Stomach (tissue), 9 donors: ENCODE results near the gene NINL. TPM values are rescaled to one million over a fixed set of nuclear protein-coding genes. Genes with fewer than 3 reads are reported as not detected.

Source experiments
- DNase-seq, 2 donors: peaks; one replicate each; pipeline versions ENCODE4 v3.0.0 to v3.0.0-alpha.2; 2013 to 2019
- H3K27ac ChIP-seq, 5 donors: fragments of 200-600 bp in 4 of 5; sonication (generic) in 4 of 5; one replicate each; pipeline ENCODE4 v1.5.1; 2013 to 2019; ENCODE audit warnings: mild to moderate bottlenecking in 1 of 5, moderate library complexity in 1 of 5
- H3K27me3 ChIP-seq, 3 donors: fragments of 200-600 bp; sonication (generic); one replicate each; pipeline ENCODE4 v1.5.1; 2017 to 2019; ENCODE audit warnings: mixed run types in 1 of 3
- H3K36me3 ChIP-seq, 4 donors: fragments of 200-600 bp; sonication (generic); 1 replicate in 3 of 4; 2 replicates in 1 of 4; pipeline ENCODE4 v1.5.1; 2016 to 2019
- H3K4me1 ChIP-seq, 4 donors: fragments of 200-600 bp; sonication (generic); one replicate each; pipeline ENCODE4 v1.5.1; 2016 to 2019
- H3K4me3 ChIP-seq, 4 donors: fragments of 200-600 bp; sonication (generic) in 3 of 4; one replicate each; pipeline ENCODE4 v1.5.1; 2016 to 2019; ENCODE audit warnings: mild to moderate bottlenecking in 1 of 4
- H3K9me3 ChIP-seq, 4 donors: fragments of 200-600 bp; sonication (generic); one replicate each; pipeline ENCODE4 v1.5.1; 2016 to 2019
- CTCF ChIP-seq, 7 experiments: fragments of 450-650 bp in 4 of 7; fragments of 200-600 bp in 3 of 7; sonication (generic) in 3 of 7; IDR thresholded peaks; one replicate each; pipeline ENCODE4 v1.5.1; 2016 to 2019; ENCODE audit warnings: antibody characterized with exemption in 7 of 7, control low read depth in 2 of 7, mild to moderate bottlenecking in 1 of 7
- EP300 ChIP-seq: sonication (generic); formaldehyde crosslinking; IDR thresholded peaks from one replicate; pipeline ENCODE4 v1.6.1; 2017; ENCODE audit warnings: antibody characterized with exemption
- POLR2A ChIP-seq, 4 donors: fragments of 450-650 bp; IDR thresholded peaks; one replicate each; pipeline ENCODE4 v1.6.1; 2016; ENCODE audit warnings: antibody characterized with exemption in 4 of 4, control low read depth in 2 of 4, mild to moderate bottlenecking in 1 of 4, moderate library complexity in 1 of 4
- POLR2AphosphoS5 ChIP-seq, 3 donors: sonication (generic); formaldehyde crosslinking; IDR thresholded peaks; one replicate each; pipeline ENCODE4 v1.6.1; 2016; ENCODE audit warnings: antibody characterized with exemption in 3 of 3
- WGBS, 5 donors: extraction: QIAGEN DNeasy Blood & Tissue Kit in 3 of 5; methylation state at CpG; one replicate each; pipeline versions ENCODE4 v1.1.5 to v1.1.7; 2013 to 2018; 5-methylcytosine and 5-hydroxymethylcytosine counted together
- intact Hi-C: fragments of 100-400 bp; cut with DNase I; formaldehyde crosslinking; loops from one replicate; pipeline ENCODE4 v1.15.1; 2023; ENCODE audit warnings: low total_unique reads
- polyA plus RNA-seq, 3 donors: library from polyadenylated mRNA; stranded (reverse); fragments of 200-250 nt; gene quantifications; one replicate each; pipeline ENCODE4 v1.2.3, GENCODE V29; 2013
- total RNA-seq, 5 donors: library from RNA; depleted of rRNA; stranded (reverse); fragments of >200 nt; gene quantifications; one replicate each; pipeline versions ENCODE4 v1.1.0 to v1.2.3, GENCODE V29; 2014 to 2016
- donor health status: healthy with polysubstance abuse.
- donor health status: Bipolar disorder and iron deficiency.
- donor health status: healthy.

The NINL gene
- total and polyA plus RNA-seq, 8 donors = 3.1 to 34.8 (median 11.5) TPM

- H3K4me1 ChIP-seq = peaks cover 5 to 39% (median 23%) of the 10 kb centered on the region in 4 donors
- WGBS, 5 donors = 58 to 72% (median 66%) methylated on average over 19 of the region's 19 CpGs
- intact Hi-C loops = no loop called here
- peak in 1 of 2 donors; percentile 46 for DNase-seq
- H3K36me3 ChIP-seq = peaks cover 0 to 7% (median 0%) of the 10 kb centered on the region in 4 donors
- no peaks in the 10 kb centered on the region for H3K9me3 ChIP-seq
- TF ChIP-seq EP300 = no peak
- no peak for TF ChIP-seq CTCF (IDR thresholded peaks at IDR 0.05)
- TF ChIP-seq POLR2AphosphoS5 (IDR thresholded peaks at IDR 0.05) = no peak
- no peak for TF ChIP-seq POLR2A (IDR thresholded peaks at IDR 0.05)
- no peaks in the 10 kb centered on the region for H3K27me3 ChIP-seq
- peak overlapping the region in 3 of 5 donors; percentile 22 to 59 (median 55) for H3K27ac ChIP-seq
- H3K4me3 ChIP-seq = peak overlapping the region; percentile 25 to 39 (median 34)
These were observed 45.3 kb downstream of the NINL start for GRCh38 chr20:25539742-25540672.

GRCh38 chr20:25538838-25539665 lies 46.3 kb downstream of the NINL start:
- Histone ChIP-seq H3K9me3 (no peaks in the 10 kb centered on the region), H3K36me3 (peaks cover 0 to 7% (median 0%) of the 10 kb centered on the region in 4 donors), H3K27me3 (no peaks in the 10 kb centered on the region), H3K4me1 (peaks cover 11 to 38% (median 24%) of the 10 kb centered on the region in 4 donors), H3K27ac (peak overlapping the region in 1 of 5 donors; percentile 40), H3K4me3 (peak overlapping the region; percentile 25 to 39 (median 34))
- intact Hi-C loops = no loop called here
- WGBS, 5 donors = 71 to 81% (median 79%) methylated on average over 15 to 17 of the region's 17 CpGs
- peak in 1 of 2 donors; percentile 31 for DNase-seq
- no peak for TF ChIP-seq POLR2AphosphoS5 (IDR thresholded peaks at IDR 0.05)
- TF ChIP-seq EP300 = no peak
- TF ChIP-seq CTCF (IDR thresholded peaks at IDR 0.05) = no peak
- no peak for TF ChIP-seq POLR2A (IDR thresholded peaks at IDR 0.05)

GRCh38 chr20:25537890-25538289 lies 47.4 kb downstream of the NINL start:
- no peak for TF ChIP-seq CTCF (IDR thresholded peaks at IDR 0.05)
- TF ChIP-seq POLR2A (IDR thresholded peaks at IDR 0.05) = no peak
- no peak for TF ChIP-seq POLR2AphosphoS5 (IDR thresholded peaks at IDR 0.05)
- no peak for TF ChIP-seq EP300
- intact Hi-C loops = no loop called here
- no peak overlapping the region for H3K4me3 ChIP-seq
- no peaks in the 10 kb centered on the region for H3K9me3 ChIP-seq
- peaks cover 0 to 7% (median 0%) of the 10 kb centered on the region in 4 donors for H3K36me3 ChIP-seq
- H3K27me3 ChIP-seq = no peaks in the 10 kb centered on the region
- DNase-seq = no peak
- 90 to 97% (median 97%) methylated on average over 6 to 13 of the region's 13 CpGs for WGBS, 5 donors
- H3K27ac ChIP-seq = no peak overlapping the region
- H3K4me1 ChIP-seq = peaks cover 16 to 49% (median 30%) of the 10 kb centered on the region in 4 donors

DNA sequence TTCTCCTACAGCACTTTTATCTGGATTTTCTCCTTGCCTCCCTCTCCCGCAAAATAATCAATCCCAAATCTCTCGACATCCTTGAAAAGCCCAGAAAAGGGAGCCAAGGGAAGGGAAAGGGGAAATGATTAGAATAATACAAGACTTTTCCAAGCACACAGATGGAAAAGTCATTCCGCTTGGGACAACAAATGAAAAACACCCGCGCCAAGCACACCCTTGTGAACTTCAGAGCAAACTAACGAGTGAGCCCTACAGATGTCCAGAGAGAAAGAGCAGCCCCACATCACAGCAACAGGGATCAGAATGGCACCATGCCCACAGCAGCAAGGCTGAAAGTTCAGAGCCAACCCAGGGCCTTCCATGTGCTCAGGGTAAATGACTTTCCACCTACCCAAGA lies 49.6 kb downstream of the NINL start:
- TF ChIP-seq CTCF (IDR thresholded peaks at IDR 0.05) = no peak
- TF ChIP-seq POLR2AphosphoS5 (IDR thresholded peaks at IDR 0.05) = no peak
- no peak for TF ChIP-seq POLR2A (IDR thresholded peaks at IDR 0.05)
- no peak for TF ChIP-seq EP300
- Histone ChIP-seq H3K36me3 (peaks cover 0 to 7% (median 0%) of the 10 kb centered on the region in 4 donors), H3K27ac (no peak overlapping the region), H3K9me3 (no peaks in the 10 kb centered on the region), H3K27me3 (no peaks in the 10 kb centered on the region), H3K4me1 (peaks cover 10 to 47% (median 23%) of the 10 kb centered on the region in 4 donors), H3K4me3 (no peak overlapping the region)
- intact Hi-C loops = no loop called here
- WGBS, 5 donors = 86 to 98% (median 90%) methylated on average over 6 of the region's 6 CpGs
- no peak for DNase-seq
